CD4-positive, alpha-beta T cell (primary cell): ENCODE measurements around the gene PPT1. TPM values are rescaled to one million over a fixed set of nuclear protein-coding genes. Genes with fewer than 3 reads are reported as not detected.

Experiments
- ATAC-seq: fragments of 200-7000 bp; cut with Tn5 transposase; one replicate; pipeline ENCODE4 v1.10.0; 2022; ENCODE audit warnings: mild to moderate bottlenecking; ENCODE audit not compliant: poor library complexity
- CTCF ChIA-PET: fragments of 350-600 bp; sonication (Branson Sonifier 250); formaldehyde crosslinking; loops from one replicate; lab custom pipeline; 2021; ENCODE audit warnings: antibody characterized with exemption, inconsistent platforms; lab: Charles Lee
- POLR2A ChIA-PET: fragments of 350-600 bp; sonication (Branson Sonifier 250); formaldehyde crosslinking; loops from one replicate; lab custom pipeline; 2021; ENCODE audit warnings: antibody characterized with exemption, inconsistent platforms; lab: Charles Lee
- DNase-seq, 14 experiments: peaks; one replicate each; pipeline ENCODE4 v3.0.0-alpha.2; 2013 to 2020; ENCODE audit warnings: mixed read lengths in 2 of 14
- H3K27ac ChIP-seq, 2 donors: one replicate each; pipeline versions ENCODE4 v1.5.1 to v1.7.0; 2013; ENCODE audit warnings: low read length in 2 of 2, low read depth in 1 of 2, mild to moderate bottlenecking in 1 of 2
- H3K27me3 ChIP-seq, 2 experiments: 1 replicate in 1 of 2; 2 replicates in 1 of 2; pipeline versions ENCODE4 v1.6.1 to v1.7.0; 2013; ENCODE audit warnings: low read length in 2 of 2, control low read depth in 1 of 2, mild to moderate bottlenecking in 1 of 2, moderate library complexity in 1 of 2; ENCODE audit not compliant: insufficient read depth in 2 of 2, control insufficient read depth in 1 of 2
- H3K36me3 ChIP-seq: one replicate; pipeline ENCODE4 v1.6.1; 2013; ENCODE audit warnings: low read length, control low read depth; ENCODE audit not compliant: insufficient read depth
- H3K4me1 ChIP-seq: one replicate; pipeline ENCODE4 v1.6.1; 2013; ENCODE audit warnings: low read length, control low read depth; ENCODE audit not compliant: insufficient read depth
- H3K4me3 ChIP-seq: one replicate; pipeline ENCODE4 v1.5.1; 2013; ENCODE audit warnings: mild to moderate bottlenecking, low read length, moderate library complexity
- H3K9me3 ChIP-seq, 2 experiments: 1 replicate in 1 of 2; 2 replicates in 1 of 2; pipeline versions ENCODE4 v1.6.1 to v1.7.0; 2013; ENCODE audit warnings: low read length in 2 of 2, mild to moderate bottlenecking in 2 of 2, control low read depth in 1 of 2, moderate library complexity in 1 of 2; ENCODE audit not compliant: control insufficient read depth in 1 of 2, insufficient read depth in 1 of 2
- H3K27ac Mint-ChIP-seq: one replicate; pipeline ENCODE4 v1.8.0; 2020; ENCODE audit warnings: mixed read lengths
- H3K27me3 Mint-ChIP-seq: one replicate; pipeline ENCODE4 v1.8.0; 2021; ENCODE audit warnings: mixed read lengths
- H3K36me3 Mint-ChIP-seq: one replicate; pipeline ENCODE4 v1.8.0; 2021; ENCODE audit warnings: low read depth, mixed read lengths
- H3K4me1 Mint-ChIP-seq: one replicate; pipeline ENCODE4 v1.8.0; 2021; ENCODE audit warnings: low read depth, mixed read lengths
- H3K4me3 Mint-ChIP-seq: one replicate; pipeline ENCODE4 v1.8.0; 2020; ENCODE audit warnings: mild to moderate bottlenecking, mixed read lengths
- H3K9me3 Mint-ChIP-seq: one replicate; pipeline ENCODE4 v1.8.0; 2020; ENCODE audit warnings: mixed read lengths
- CTCF ChIP-seq: fragments of 200-600 bp; IDR thresholded peaks from one replicate; pipeline ENCODE4 v1.8.0; 2022; ENCODE audit warnings: antibody characterized with exemption, mild to moderate bottlenecking
- intact Hi-C, 2 experiments: fragments of 100-400 bp; cut with DNase I in 1 of 2; cut with micrococcal nuclease in 1 of 2; formaldehyde crosslinking; loops; one replicate each; pipeline versions ENCODE4 v1.15.1 to v1.9.0; 2023 to 2025; cut with DNase I, micrococcal nuclease
- total RNA-seq, 174 experiments: library from RNA in 2 of 174; stranded (reverse) in 2 of 174; gene quantifications; one replicate each; pipeline ENCODE4 v1.2.3 and lab custom pipeline; 2021 to 2026

The PPT1 gene
- total RNA-seq, 2 experiments from 2014 or later = 31.9 to 34.5 TPM

GRCh38 chr1:40078512-40079333 is 18.3 kb downstream of the PPT1 start:
- Histone ChIP-seq H3K27ac (no peak overlapping the region), H3K4me1 (no peaks in the 10 kb centered on the region), H3K36me3 (peaks cover 66% of the 10 kb centered on the region), H3K4me3 (no peak overlapping the region), H3K9me3 (no peaks in the 10 kb centered on the region), H3K27me3 (no peaks in the 10 kb centered on the region)
- intact Hi-C loops = loop anchor here in 1 of 2 experiments (2.0 kb wide), 1 partner anchor 260 kb away; no protein-coding TSS in a partner anchor
- H3K9me3 Mint-ChIP-seq = no peaks in the 10 kb centered on the region
- CTCF ChIA-PET = interaction anchor here (0.7 to 1.8 kb wide), 10 partner anchors 9 to 326 kb away, joined by 3 to 9 read pairs (median 4); no protein-coding TSS in a partner anchor
- ATAC-seq (peak; percentile 92), DNase-seq (peak in 9 of 14 experiments; percentile 16 to 80 (median 28))
- peak; percentile 84 for TF ChIP-seq CTCF
- POLR2A ChIA-PET = interaction anchor here (0.7 to 1.2 kb wide), 2 partner anchors 19 to 83 kb away, joined by 3 read pairs; no protein-coding TSS in a partner anchor
- peak overlapping the region; percentile 30 for H3K27ac Mint-ChIP-seq
- no peaks in the 10 kb centered on the region for H3K27me3 Mint-ChIP-seq
- peaks cover 18% of the 10 kb centered on the region for H3K4me1 Mint-ChIP-seq
- H3K4me3 Mint-ChIP-seq = no peak overlapping the region
- peaks cover 73% of the 10 kb centered on the region for H3K36me3 Mint-ChIP-seq

DNA sequence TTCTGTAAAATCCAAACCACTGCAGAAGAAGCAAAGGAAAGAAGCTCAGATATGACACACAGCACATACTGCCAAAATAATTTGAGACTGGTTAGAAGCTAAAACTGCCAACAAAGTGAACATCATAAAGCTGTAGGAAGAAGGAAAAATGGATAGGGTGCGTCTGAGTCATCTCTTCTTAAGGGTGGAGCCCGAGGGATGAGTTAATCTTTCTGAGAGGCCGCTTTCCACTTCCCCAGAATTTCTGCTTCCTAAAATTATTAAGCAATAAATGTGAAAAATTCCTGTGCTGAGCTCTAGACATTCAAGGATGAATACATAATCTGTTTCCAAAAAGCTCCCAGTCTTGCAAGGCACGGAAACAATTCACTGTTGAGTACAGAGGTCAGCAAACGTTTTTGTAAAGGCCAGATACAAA is 20.1 kb downstream of the PPT1 start:
- Histone ChIP-seq H3K4me1 (no peaks in the 10 kb centered on the region), H3K36me3 (peaks cover 71% of the 10 kb centered on the region), H3K27me3 (no peaks in the 10 kb centered on the region), H3K4me3 (no peak overlapping the region), H3K9me3 (no peaks in the 10 kb centered on the region), H3K27ac (no peak overlapping the region)
- Mint-ChIP-seq H3K36me3 (peaks cover 77% of the 10 kb centered on the region), H3K4me1 (peaks cover 27% of the 10 kb centered on the region), H3K27ac (no peak overlapping the region), H3K9me3 (no peaks in the 10 kb centered on the region), H3K27me3 (no peaks in the 10 kb centered on the region), H3K4me3 (no peak overlapping the region)
- CTCF ChIA-PET = interaction anchor here (0.8 to 1.4 kb wide), 4 partner anchors 8 to 262 kb away, joined by 3 to 5 read pairs (median 4); no protein-coding TSS in a partner anchor
- POLR2A ChIA-PET = interaction anchor here (1.0 to 1.2 kb wide), 2 partner anchors 15 to 38 kb away, joined by 3 to 4 read pairs; no protein-coding TSS in a partner anchor
- peak in 2 of 14 experiments; percentile 25 to 35 for DNase-seq
- ATAC-seq = no peak
- intact Hi-C loops = no loop called here
- TF ChIP-seq CTCF = no peak

DNA sequence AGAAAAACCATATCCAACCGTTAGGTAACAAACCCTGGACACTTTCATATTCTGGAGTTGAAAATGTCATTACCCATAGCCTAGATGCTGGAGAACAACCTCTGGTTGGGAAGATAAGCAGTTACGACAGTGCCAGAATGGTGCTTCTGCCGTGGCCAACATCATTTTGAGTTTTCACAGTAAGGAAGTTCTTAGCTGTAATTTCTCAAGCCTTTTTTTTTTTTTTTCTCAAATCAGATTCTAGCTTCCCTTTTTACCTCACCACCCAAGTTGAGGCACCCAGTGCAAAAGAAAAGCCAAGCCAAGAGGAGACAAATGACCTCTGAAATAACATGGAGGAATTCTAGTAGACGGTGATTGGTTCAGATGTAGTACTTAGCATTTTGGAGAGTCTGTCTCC is 21.8 kb downstream of the PPT1 start:
- intact Hi-C loops = no loop called here
- peak overlapping the region; percentile 63 for H3K27ac Mint-ChIP-seq
- H3K27me3 Mint-ChIP-seq = no peaks in the 10 kb centered on the region

More for the DNA sequence above, 21.8 kb downstream of the PPT1 start:
- Histone ChIP-seq H3K36me3 (peaks cover 75% of the 10 kb centered on the region), H3K4me3 (no peak overlapping the region), H3K27ac (peak overlapping the region in 1 of 2 donors; percentile 3), H3K4me1 (no peaks in the 10 kb centered on the region), H3K27me3 (no peaks in the 10 kb centered on the region), H3K9me3 (no peaks in the 10 kb centered on the region)
- Mint-ChIP-seq H3K4me1 (peaks cover 27% of the 10 kb centered on the region), H3K4me3 (no peak overlapping the region), H3K36me3 (peaks cover 81% of the 10 kb centered on the region), H3K9me3 (no peaks in the 10 kb centered on the region)
- ChIA-PET POLR2A (interaction anchor here (0.8 to 1.9 kb wide), 6 partner anchors 8 to 156 kb away, joined by 3 to 8 read pairs (median 6); no protein-coding TSS in a partner anchor), CTCF (no interaction called here)
- TF ChIP-seq CTCF = no peak
- ATAC-seq = no peak
- DNase-seq = no peak
